CD4-positive, alpha-beta T cell (primary cell): ENCODE measurements around the gene RCC2. TPM values are rescaled to one million over a fixed set of nuclear protein-coding genes. Genes with fewer than 3 reads are reported as not detected.
A peak's percentile ranks its signal among the peaks of the same experiment; 100 is the strongest.

Experiments
- ATAC-seq: fragments of 200-7000 bp; cut with Tn5 transposase; one replicate; pipeline ENCODE4 v1.10.0; 2022; ENCODE audit warnings: mild to moderate bottlenecking; ENCODE audit not compliant: poor library complexity
- CTCF ChIA-PET: fragments of 350-600 bp; sonication (Branson Sonifier 250); formaldehyde crosslinking; loops from one replicate; lab custom pipeline; 2021; ENCODE audit warnings: antibody characterized with exemption, inconsistent platforms; lab: Charles Lee
- POLR2A ChIA-PET: fragments of 350-600 bp; sonication (Branson Sonifier 250); formaldehyde crosslinking; loops from one replicate; lab custom pipeline; 2021; ENCODE audit warnings: antibody characterized with exemption, inconsistent platforms; lab: Charles Lee
- DNase-seq, 14 experiments: peaks; one replicate each; pipeline ENCODE4 v3.0.0-alpha.2; 2013 to 2020; ENCODE audit warnings: mixed read lengths in 2 of 14
- H3K27ac ChIP-seq, 2 donors: one replicate each; pipeline versions ENCODE4 v1.5.1 to v1.7.0; 2013; ENCODE audit warnings: low read length in 2 of 2, low read depth in 1 of 2, mild to moderate bottlenecking in 1 of 2
- H3K27me3 ChIP-seq, 2 experiments: 1 replicate in 1 of 2; 2 replicates in 1 of 2; pipeline versions ENCODE4 v1.6.1 to v1.7.0; 2013; ENCODE audit warnings: low read length in 2 of 2, control low read depth in 1 of 2, mild to moderate bottlenecking in 1 of 2, moderate library complexity in 1 of 2; ENCODE audit not compliant: insufficient read depth in 2 of 2, control insufficient read depth in 1 of 2
- H3K36me3 ChIP-seq: one replicate; pipeline ENCODE4 v1.6.1; 2013; ENCODE audit warnings: low read length, control low read depth; ENCODE audit not compliant: insufficient read depth
- H3K4me1 ChIP-seq: one replicate; pipeline ENCODE4 v1.6.1; 2013; ENCODE audit warnings: low read length, control low read depth; ENCODE audit not compliant: insufficient read depth
- H3K4me3 ChIP-seq: one replicate; pipeline ENCODE4 v1.5.1; 2013; ENCODE audit warnings: mild to moderate bottlenecking, low read length, moderate library complexity
- H3K9me3 ChIP-seq, 2 experiments: 1 replicate in 1 of 2; 2 replicates in 1 of 2; pipeline versions ENCODE4 v1.6.1 to v1.7.0; 2013; ENCODE audit warnings: low read length in 2 of 2, mild to moderate bottlenecking in 2 of 2, control low read depth in 1 of 2, moderate library complexity in 1 of 2; ENCODE audit not compliant: control insufficient read depth in 1 of 2, insufficient read depth in 1 of 2
- H3K27ac Mint-ChIP-seq: one replicate; pipeline ENCODE4 v1.8.0; 2020; ENCODE audit warnings: mixed read lengths
- H3K27me3 Mint-ChIP-seq: one replicate; pipeline ENCODE4 v1.8.0; 2021; ENCODE audit warnings: mixed read lengths
- H3K36me3 Mint-ChIP-seq: one replicate; pipeline ENCODE4 v1.8.0; 2021; ENCODE audit warnings: low read depth, mixed read lengths
- H3K4me1 Mint-ChIP-seq: one replicate; pipeline ENCODE4 v1.8.0; 2021; ENCODE audit warnings: low read depth, mixed read lengths
- H3K4me3 Mint-ChIP-seq: one replicate; pipeline ENCODE4 v1.8.0; 2020; ENCODE audit warnings: mild to moderate bottlenecking, mixed read lengths
- H3K9me3 Mint-ChIP-seq: one replicate; pipeline ENCODE4 v1.8.0; 2020; ENCODE audit warnings: mixed read lengths
- intact Hi-C, 2 experiments: fragments of 100-400 bp; cut with DNase I in 1 of 2; cut with micrococcal nuclease in 1 of 2; formaldehyde crosslinking; loops; one replicate each; pipeline versions ENCODE4 v1.15.1 to v1.9.0; 2023 to 2025; cut with DNase I, micrococcal nuclease
- total RNA-seq, 174 experiments: library from RNA in 2 of 174; stranded (reverse) in 2 of 174; gene quantifications; one replicate each; pipeline ENCODE4 v1.2.3 and lab custom pipeline; 2021 to 2026
- TF ChIP-seq, protein P1 (sequence below): fragments of 200-600 bp; IDR thresholded peaks from one replicate; pipeline ENCODE4 v1.8.0; 2022; ENCODE audit warnings: antibody characterized with exemption, mild to moderate bottlenecking

Gene RCC2
- total RNA-seq, 2 experiments from 2014 or later: 20.1 to 21.0 TPM

DNA sequence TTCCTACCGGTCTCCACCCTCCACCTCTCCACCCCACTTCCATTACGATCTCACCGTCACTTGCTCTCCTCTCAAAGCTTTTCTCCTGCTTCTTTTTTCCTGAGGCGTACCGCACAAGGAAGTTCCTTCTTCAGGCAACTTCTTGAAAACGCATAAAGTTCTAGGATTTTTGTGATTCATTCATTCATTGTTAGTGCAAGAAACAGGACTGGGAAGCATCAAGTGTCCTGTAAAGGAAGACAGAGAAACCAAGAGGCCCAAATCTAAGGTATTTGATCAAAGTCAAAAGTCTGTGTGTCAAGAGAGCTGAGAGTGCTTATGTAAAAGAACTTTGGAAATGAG is 1.3 kb upstream of the RCC2 start:
- TF ChIP-seq, protein P1, sequence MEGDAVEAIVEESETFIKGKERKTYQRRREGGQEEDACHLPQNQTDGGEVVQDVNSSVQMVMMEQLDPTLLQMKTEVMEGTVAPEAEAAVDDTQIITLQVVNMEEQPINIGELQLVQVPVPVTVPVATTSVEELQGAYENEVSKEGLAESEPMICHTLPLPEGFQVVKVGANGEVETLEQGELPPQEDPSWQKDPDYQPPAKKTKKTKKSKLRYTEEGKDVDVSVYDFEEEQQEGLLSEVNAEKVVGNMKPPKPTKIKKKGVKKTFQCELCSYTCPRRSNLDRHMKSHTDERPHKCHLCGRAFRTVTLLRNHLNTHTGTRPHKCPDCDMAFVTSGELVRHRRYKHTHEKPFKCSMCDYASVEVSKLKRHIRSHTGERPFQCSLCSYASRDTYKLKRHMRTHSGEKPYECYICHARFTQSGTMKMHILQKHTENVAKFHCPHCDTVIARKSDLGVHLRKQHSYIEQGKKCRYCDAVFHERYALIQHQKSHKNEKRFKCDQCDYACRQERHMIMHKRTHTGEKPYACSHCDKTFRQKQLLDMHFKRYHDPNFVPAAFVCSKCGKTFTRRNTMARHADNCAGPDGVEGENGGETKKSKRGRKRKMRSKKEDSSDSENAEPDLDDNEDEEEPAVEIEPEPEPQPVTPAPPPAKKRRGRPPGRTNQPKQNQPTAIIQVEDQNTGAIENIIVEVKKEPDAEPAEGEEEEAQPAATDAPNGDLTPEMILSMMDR: no peak
- Histone ChIP-seq H3K27ac (no peak overlapping the region), H3K36me3 (peaks cover 2% of the 10 kb centered on the region), H3K9me3 (no peaks in the 10 kb centered on the region), H3K4me3 (no peak overlapping the region), H3K27me3 (no peaks in the 10 kb centered on the region), H3K4me1 (peaks cover 35% of the 10 kb centered on the region)
- H3K36me3 Mint-ChIP-seq: peaks cover 25% of the 10 kb centered on the region
- no peaks in the 10 kb centered on the region for H3K9me3 Mint-ChIP-seq
- H3K27ac Mint-ChIP-seq: peak overlapping the region; percentile 95
- peaks cover 34% of the 10 kb centered on the region for H3K4me1 Mint-ChIP-seq
- ATAC-seq: no peak
- peak overlapping the region; percentile 92 for H3K4me3 Mint-ChIP-seq
- intact Hi-C loops: no loop called here
- no peaks in the 10 kb centered on the region for H3K27me3 Mint-ChIP-seq
- no peak for DNase-seq
- ChIA-PET CTCF (interaction anchor here (1.0 kb wide), 1 partner anchor 15 kb away, joined by 3 read pairs; no protein-coding TSS in a partner anchor), POLR2A (interaction anchor here (1.3 kb wide), 1 partner anchor 13 kb away, joined by 3 read pairs; no protein-coding TSS in a partner anchor)

DNA sequence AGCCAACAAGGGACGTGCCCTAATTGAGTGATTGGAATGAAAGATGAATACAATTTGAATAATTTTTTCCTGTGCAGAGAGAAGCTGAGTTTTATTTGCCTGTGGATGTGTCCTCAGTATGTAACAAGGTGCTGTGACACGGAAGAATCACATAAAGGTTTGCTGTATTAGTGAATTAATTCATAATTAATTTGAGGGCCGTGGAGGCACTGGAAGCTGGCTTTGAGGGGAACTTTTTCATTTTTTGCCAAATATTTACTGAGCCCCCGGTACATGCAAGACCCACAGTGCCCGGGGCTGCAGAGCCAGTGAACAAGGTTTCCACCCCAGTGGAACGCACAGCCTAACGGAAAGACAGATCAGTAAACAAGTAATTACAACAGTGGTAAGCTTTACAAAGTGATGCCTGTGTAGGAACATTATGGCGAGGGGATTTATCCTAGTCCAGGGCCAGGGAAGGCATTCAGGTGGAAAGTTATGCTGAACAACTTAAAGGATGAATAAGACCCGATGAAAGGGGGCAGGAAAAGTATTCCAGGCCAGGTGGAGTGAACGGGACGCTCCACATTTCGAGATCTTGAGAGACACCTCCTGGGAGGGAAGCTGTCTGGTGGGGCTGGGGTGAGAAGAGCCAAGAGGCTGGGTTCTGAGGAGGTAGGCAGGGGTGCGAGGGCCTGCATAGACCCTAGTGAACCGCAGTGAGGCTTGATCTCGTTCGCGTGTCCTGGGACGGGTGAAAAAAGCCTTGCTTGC is 773 bp upstream of the RCC2 start:
- TF ChIP-seq, protein P1: no peak
- intact Hi-C loops: no loop called here
- Histone ChIP-seq H3K4me1 (peaks cover 35% of the 10 kb centered on the region), H3K27me3 (no peaks in the 10 kb centered on the region), H3K36me3 (peaks cover 4% of the 10 kb centered on the region), H3K4me3 (peak overlapping the region; percentile 94), H3K9me3 (no peaks in the 10 kb centered on the region), H3K27ac (no peak overlapping the region)
- H3K9me3 Mint-ChIP-seq: no peaks in the 10 kb centered on the region
- ChIA-PET CTCF (interaction anchor here (0.6 to 1.0 kb wide), 2 partner anchors 14 to 127 kb away, joined by 3 read pairs; no protein-coding TSS in a partner anchor), POLR2A (interaction anchor here (1.3 kb wide), 1 partner anchor 12 kb away, joined by 3 read pairs; no protein-coding TSS in a partner anchor)
- peaks cover 25% of the 10 kb centered on the region for H3K36me3 Mint-ChIP-seq
- peaks cover 37% of the 10 kb centered on the region for H3K4me1 Mint-ChIP-seq
- peak overlapping the region; percentile 92 for H3K4me3 Mint-ChIP-seq
- H3K27ac Mint-ChIP-seq: peak overlapping the region; percentile 95
- DNase-seq (no peak), ATAC-seq (no peak)
- H3K27me3 Mint-ChIP-seq: no peaks in the 10 kb centered on the region

DNA sequence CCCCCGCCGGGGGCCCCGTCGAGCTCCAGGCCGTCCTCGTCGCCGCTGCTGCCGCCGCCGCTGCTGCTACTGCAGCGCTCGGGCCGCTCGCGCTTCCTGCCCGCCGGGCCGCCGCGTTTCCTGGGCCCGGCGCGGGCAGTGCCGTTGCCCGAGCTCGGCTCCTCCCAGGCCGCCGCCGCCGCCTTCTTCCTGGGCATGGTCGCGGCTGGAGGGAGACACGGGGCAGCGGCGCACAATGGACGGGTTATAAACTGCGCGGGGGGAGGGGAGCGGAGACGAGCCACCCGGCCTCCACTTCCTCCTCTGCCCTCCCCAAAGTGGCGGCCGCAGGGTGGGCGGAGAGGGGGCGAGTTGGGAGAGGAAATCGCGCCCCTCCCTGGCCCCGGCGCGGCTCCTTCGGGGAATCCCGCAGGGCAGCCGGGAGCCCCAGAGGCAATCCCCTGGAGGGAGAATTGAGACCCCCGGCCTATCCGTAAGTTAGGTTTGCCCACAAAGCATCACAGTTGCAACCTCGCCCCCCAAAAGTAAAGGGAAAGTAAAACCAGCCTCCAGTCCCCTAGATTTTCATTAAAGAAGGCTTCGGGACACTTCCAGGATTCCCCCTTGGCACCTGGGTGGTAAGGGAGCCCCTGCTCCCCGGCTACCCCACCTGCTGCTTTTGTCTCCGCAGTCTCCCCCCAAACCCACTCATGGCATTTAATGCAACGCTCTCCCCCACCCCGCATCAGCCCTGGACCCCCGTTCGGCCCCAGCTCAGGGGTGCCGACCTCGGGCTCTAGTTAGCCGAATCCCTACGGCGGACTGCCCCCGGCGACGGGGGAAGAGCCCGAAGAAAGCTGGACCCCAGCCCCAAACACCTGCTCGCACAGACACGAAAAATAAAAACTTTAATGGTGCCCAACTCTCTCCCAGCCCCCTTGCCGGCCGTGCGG is 893 bp downstream of the RCC2 start:
- Histone ChIP-seq H3K36me3 (peaks cover 16% of the 10 kb centered on the region), H3K4me1 (peaks cover 42% of the 10 kb centered on the region), H3K27me3 (no peaks in the 10 kb centered on the region), H3K27ac (peak overlapping the region; percentile 77 to 78), H3K4me3 (peak overlapping the region; percentile 94), H3K9me3 (no peaks in the 10 kb centered on the region)
- Mint-ChIP-seq H3K9me3 (no peaks in the 10 kb centered on the region), H3K36me3 (peaks cover 40% of the 10 kb centered on the region), H3K4me1 (peaks cover 51% of the 10 kb centered on the region), H3K4me3 (peak overlapping the region; percentile 98), H3K27ac (peak overlapping the region; percentile 95), H3K27me3 (no peaks in the 10 kb centered on the region)
- POLR2A ChIA-PET: interaction anchor here (0.6 to 1.8 kb wide), 3 partner anchors 13 to 794 kb away, joined by 3 to 6 read pairs (median 4); no protein-coding TSS in a partner anchor
- CTCF ChIA-PET: no interaction called here
- peak; percentile 25 to 79 (median 46) for DNase-seq
- TF ChIP-seq, protein P1: no peak
- intact Hi-C loops: loop anchor here (1.0 to 5.0 kb wide), 5 partner anchors 19 to 801 kb away; partner anchors contain the start of genes SDHB (in 2 of the 2) and ATP13A2 (in 1 of the 2)
- peak; percentile 25 for ATAC-seq
